HepG2 (cell line): Measurements from ENCODE around the gene NDOR1.

Experiments
- CHD4 ChIP-seq: fragments of 200-600 bp; sonication (generic); IDR thresholded peaks from 2 replicates; pipeline ENCODE4 v1.7.0; 2017; ENCODE audit warnings: mild to moderate bottlenecking, low read length, borderline replicate concordance
- FOSL2 ChIP-seq: sonication (generic); formaldehyde crosslinking; IDR thresholded peaks from 2 replicates; pipeline ENCODE4 v1.4.0; 2020; ENCODE audit warnings: missing genetic modification reagents
- TF ChIP-seq, protein P1 (sequence below): sonication (generic); formaldehyde crosslinking; conservative IDR thresholded peaks from 2 replicates; pipeline ENCODE4 v1.4.0; 2020; ENCODE audit warnings: missing genetic modification reagents
- TF ChIP-seq, protein P2 (sequence below): IDR thresholded peaks from 2 replicates; pipeline ENCODE4 v1.4.0; 2020; ENCODE audit warnings: mild to moderate bottlenecking, missing genetic modification reagents

DNA sequence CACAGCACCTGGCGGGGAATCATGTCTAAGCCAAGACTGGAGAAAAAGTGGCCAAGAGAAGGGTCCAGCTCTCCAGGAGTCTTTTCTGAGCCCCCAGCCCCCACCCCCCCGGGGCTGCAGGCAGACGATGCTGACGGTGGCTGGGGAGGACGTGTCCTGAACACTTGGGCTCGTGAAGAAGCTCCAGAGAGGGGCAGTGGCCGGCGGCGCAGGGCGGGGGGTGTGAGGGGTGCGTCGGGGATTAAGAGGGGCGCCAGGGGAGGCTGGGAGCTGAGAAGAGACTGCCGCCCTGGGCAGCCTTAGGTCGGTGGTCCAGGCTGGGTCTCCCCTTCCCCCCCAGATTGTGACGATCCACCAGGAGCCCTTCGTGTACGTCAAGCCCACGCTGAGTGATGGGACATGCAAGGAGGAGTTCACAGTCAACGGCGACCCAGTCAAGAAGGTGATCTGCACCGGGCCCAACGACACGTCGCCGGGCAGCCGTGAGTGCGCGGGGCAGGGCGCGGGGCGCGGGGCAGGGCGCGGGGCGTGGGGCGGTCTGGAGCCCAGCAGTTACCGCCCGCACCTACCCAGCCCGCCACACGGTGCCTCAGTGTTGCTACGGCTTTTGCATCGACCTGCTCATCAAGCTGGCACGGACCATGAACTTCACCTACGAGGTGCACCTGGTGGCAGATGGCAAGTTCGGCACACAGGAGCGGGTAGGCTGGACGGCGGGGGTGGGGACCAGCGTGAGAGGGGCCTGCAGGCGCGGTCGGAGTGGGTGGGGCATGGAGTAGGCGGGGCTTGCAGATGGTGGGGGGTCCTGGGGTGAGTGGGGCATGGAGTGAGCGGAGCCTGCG, 44.6 kb upstream of the NDOR1 start:
- TF ChIP-seq, protein P1, sequence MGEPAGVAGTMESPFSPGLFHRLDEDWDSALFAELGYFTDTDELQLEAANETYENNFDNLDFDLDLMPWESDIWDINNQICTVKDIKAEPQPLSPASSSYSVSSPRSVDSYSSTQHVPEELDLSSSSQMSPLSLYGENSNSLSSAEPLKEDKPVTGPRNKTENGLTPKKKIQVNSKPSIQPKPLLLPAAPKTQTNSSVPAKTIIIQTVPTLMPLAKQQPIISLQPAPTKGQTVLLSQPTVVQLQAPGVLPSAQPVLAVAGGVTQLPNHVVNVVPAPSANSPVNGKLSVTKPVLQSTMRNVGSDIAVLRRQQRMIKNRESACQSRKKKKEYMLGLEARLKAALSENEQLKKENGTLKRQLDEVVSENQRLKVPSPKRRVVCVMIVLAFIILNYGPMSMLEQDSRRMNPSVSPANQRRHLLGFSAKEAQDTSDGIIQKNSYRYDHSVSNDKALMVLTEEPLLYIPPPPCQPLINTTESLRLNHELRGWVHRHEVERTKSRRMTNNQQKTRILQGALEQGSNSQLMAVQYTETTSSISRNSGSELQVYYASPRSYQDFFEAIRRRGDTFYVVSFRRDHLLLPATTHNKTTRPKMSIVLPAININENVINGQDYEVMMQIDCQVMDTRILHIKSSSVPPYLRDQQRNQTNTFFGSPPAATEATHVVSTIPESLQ (CRISPR knock-in tag): no peak
- TF ChIP-seq FOSL2 (CRISPR knock-in tag): no peak
- no peak for TF ChIP-seq CHD4
- TF ChIP-seq, protein P2, sequence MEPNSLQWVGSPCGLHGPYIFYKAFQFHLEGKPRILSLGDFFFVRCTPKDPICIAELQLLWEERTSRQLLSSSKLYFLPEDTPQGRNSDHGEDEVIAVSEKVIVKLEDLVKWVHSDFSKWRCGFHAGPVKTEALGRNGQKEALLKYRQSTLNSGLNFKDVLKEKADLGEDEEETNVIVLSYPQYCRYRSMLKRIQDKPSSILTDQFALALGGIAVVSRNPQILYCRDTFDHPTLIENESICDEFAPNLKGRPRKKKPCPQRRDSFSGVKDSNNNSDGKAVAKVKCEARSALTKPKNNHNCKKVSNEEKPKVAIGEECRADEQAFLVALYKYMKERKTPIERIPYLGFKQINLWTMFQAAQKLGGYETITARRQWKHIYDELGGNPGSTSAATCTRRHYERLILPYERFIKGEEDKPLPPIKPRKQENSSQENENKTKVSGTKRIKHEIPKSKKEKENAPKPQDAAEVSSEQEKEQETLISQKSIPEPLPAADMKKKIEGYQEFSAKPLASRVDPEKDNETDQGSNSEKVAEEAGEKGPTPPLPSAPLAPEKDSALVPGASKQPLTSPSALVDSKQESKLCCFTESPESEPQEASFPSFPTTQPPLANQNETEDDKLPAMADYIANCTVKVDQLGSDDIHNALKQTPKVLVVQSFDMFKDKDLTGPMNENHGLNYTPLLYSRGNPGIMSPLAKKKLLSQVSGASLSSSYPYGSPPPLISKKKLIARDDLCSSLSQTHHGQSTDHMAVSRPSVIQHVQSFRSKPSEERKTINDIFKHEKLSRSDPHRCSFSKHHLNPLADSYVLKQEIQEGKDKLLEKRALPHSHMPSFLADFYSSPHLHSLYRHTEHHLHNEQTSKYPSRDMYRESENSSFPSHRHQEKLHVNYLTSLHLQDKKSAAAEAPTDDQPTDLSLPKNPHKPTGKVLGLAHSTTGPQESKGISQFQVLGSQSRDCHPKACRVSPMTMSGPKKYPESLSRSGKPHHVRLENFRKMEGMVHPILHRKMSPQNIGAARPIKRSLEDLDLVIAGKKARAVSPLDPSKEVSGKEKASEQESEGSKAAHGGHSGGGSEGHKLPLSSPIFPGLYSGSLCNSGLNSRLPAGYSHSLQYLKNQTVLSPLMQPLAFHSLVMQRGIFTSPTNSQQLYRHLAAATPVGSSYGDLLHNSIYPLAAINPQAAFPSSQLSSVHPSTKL (CRISPR knock-in tag): no peak
